ENCODE measurements around the gene SH3GLB1. TPM values are rescaled to one million over a fixed set of nuclear protein-coding genes. Genes with fewer than 3 reads are reported as not detected.
A peak's percentile ranks its signal among the peaks of the same experiment; 100 is the strongest.
"Not testable (repeated sequence)": the region's sequence is repeated elsewhere in the genome, so short reads cannot be mapped to it uniquely, and the experiment has no call there.

SH3GLB1 gene
- total and polyA plus RNA-seq, 8 donors = 92.7 to 114 (median 102) TPM

GRCh38 chr1:86692641-86693040 is 11.7 kb upstream of the SH3GLB1 start:
- intact Hi-C loops (cut with DNase I) = no loop called here
- no peaks in the 10 kb centered on the region for H3K36me3 ChIP-seq
- H3K9me3 ChIP-seq = no peaks in the 10 kb centered on the region
- TF ChIP-seq CTCF (IDR thresholded peaks at IDR 0.05) = no peak
- H3K4me3 ChIP-seq = no peak overlapping the region
- H3K27me3 ChIP-seq = no peaks in the 10 kb centered on the region
- H3K27ac ChIP-seq = no peak overlapping the region
- no peak for ATAC-seq
- DNase-seq = no peak
- no peaks in the 10 kb centered on the region for H3K4me1 ChIP-seq

- no peak overlapping the region for H3K4me3 ChIP-seq
- no peak for DNase-seq
- no peaks in the 10 kb centered on the region for H3K27me3 ChIP-seq
- TF ChIP-seq CTCF (IDR thresholded peaks at IDR 0.05) = no peak
- intact Hi-C loops (cut with DNase I) = no loop called here
- H3K27ac ChIP-seq = no peak overlapping the region
- H3K9me3 ChIP-seq = no peaks in the 10 kb centered on the region
- no peaks in the 10 kb centered on the region for H3K36me3 ChIP-seq
- peak; percentile 64 for ATAC-seq
- no peaks in the 10 kb centered on the region for H3K4me1 ChIP-seq
These were observed 9.0 kb upstream of the SH3GLB1 start for GRCh38 chr1:86695400-86695799.

- peak; percentile 36 for ATAC-seq
These were observed 7.9 kb upstream of the SH3GLB1 start for GRCh38 chr1:86696522-86696921.

GRCh38 chr1:86699186-86699585 is 5.2 kb upstream of the SH3GLB1 start:
- H3K4me3 ChIP-seq = no peak overlapping the region
- H3K27me3 ChIP-seq = no peaks in the 10 kb centered on the region
- no peak for ATAC-seq
- no peak for TF ChIP-seq CTCF (IDR thresholded peaks at IDR 0.05)
- no peaks in the 10 kb centered on the region for H3K9me3 ChIP-seq
- no peaks in the 10 kb centered on the region for H3K36me3 ChIP-seq
- DNase-seq = no peak
- intact Hi-C loops (cut with DNase I) = no loop called here
- no peak overlapping the region for H3K27ac ChIP-seq
- peaks cover 0 to 12% of the 10 kb centered on the region in 2 donors for H3K4me1 ChIP-seq

More at GRCh38 chr1:86696522-86696921, 7.9 kb upstream of the SH3GLB1 start:
- no peaks in the 10 kb centered on the region for H3K9me3 ChIP-seq
- no peaks in the 10 kb centered on the region for H3K27me3 ChIP-seq
- no peaks in the 10 kb centered on the region for H3K4me1 ChIP-seq
- intact Hi-C loops (cut with DNase I) = no loop called here
- TF ChIP-seq CTCF (IDR thresholded peaks at IDR 0.05) = no peak
- H3K4me3 ChIP-seq = no peak overlapping the region
- no peaks in the 10 kb centered on the region for H3K36me3 ChIP-seq
- no peak overlapping the region for H3K27ac ChIP-seq
- no peak for DNase-seq

- intact Hi-C loops (cut with DNase I) = loop anchor here in 1 of 2 donors (5.0 kb wide), 1 partner anchor 211 kb away; the partner anchor contains the start of genes HS2ST1 and SELENOF
- Histone ChIP-seq H3K4me3 (no peak overlapping the region), H3K36me3 (no peaks in the 10 kb centered on the region), H3K27ac (no peak overlapping the region), H3K4me1 (peaks cover 0 to 22% of the 10 kb centered on the region in 2 donors), H3K9me3 (no peaks in the 10 kb centered on the region), H3K27me3 (no peaks in the 10 kb centered on the region)
- ATAC-seq (no peak), DNase-seq (peak in 1 of 4 donors; percentile 58)
- TF ChIP-seq CTCF (IDR thresholded peaks at IDR 0.05) = no peak
These were observed 2.6 kb upstream of the SH3GLB1 start for GRCh38 chr1:86701731-86702130.

- H3K9me3 ChIP-seq, H3K27me3 ChIP-seq, ATAC-seq, DNase-seq, H3K36me3 ChIP-seq: not testable (repeated sequence)
- Histone ChIP-seq H3K27ac (peak overlapping the region; percentile 99 to 100), H3K4me1 (peaks cover 11 to 35% of the 10 kb centered on the region in 2 donors), H3K4me3 (peak overlapping the region in 1 of 2 donors; percentile 77)
- intact Hi-C loops (cut with DNase I) = loop anchor here in 1 of 2 donors (5.0 kb wide), 1 partner anchor 209 kb away; the partner anchor contains the start of genes HS2ST1 and SELENOF
These were observed 1.4 kb upstream of the SH3GLB1 start for GRCh38 chr1:86702954-86703494.
